ENCODE measurements around the gene SUN1. TPM values are rescaled to one million over a fixed set of nuclear protein-coding genes. Genes with fewer than 3 reads are reported as not detected.

The SUN1 gene
- total RNA-seq, 4 donors from 2014 or later, result 78.0 to 113 (median 105) TPM

GRCh38 chr7:815284-816216 is 16.7 kb upstream of the SUN1 start:
- no peaks in the 10 kb centered on the region for H3K9me3 ChIP-seq
- peaks cover 35 to 85% (median 41%) of the 10 kb centered on the region in 3 donors for H3K4me1 ChIP-seq
- no peak for DNase-seq
- peak overlapping the region; percentile 70 to 95 (median 91) for H3K4me3 ChIP-seq
- no peaks in the 10 kb centered on the region for H3K36me3 ChIP-seq
- no peaks in the 10 kb centered on the region for H3K27me3 ChIP-seq
- 33 to 41% methylated on average over 24 to 26 of the region's 56 CpGs for WGBS, 2 donors
- TF ChIP-seq POLR2A (IDR thresholded peaks at IDR 0.05), result no peak
- TF ChIP-seq, protein P1, sequence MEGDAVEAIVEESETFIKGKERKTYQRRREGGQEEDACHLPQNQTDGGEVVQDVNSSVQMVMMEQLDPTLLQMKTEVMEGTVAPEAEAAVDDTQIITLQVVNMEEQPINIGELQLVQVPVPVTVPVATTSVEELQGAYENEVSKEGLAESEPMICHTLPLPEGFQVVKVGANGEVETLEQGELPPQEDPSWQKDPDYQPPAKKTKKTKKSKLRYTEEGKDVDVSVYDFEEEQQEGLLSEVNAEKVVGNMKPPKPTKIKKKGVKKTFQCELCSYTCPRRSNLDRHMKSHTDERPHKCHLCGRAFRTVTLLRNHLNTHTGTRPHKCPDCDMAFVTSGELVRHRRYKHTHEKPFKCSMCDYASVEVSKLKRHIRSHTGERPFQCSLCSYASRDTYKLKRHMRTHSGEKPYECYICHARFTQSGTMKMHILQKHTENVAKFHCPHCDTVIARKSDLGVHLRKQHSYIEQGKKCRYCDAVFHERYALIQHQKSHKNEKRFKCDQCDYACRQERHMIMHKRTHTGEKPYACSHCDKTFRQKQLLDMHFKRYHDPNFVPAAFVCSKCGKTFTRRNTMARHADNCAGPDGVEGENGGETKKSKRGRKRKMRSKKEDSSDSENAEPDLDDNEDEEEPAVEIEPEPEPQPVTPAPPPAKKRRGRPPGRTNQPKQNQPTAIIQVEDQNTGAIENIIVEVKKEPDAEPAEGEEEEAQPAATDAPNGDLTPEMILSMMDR (IDR thresholded peaks at IDR 0.05), result no peak
- H3K27ac ChIP-seq, result peak overlapping the region; percentile 95 to 98 (median 96)
- intact Hi-C loops (cut with DNase I), result no loop called here

GRCh38 chr7:816300-816750 is 16.0 kb upstream of the SUN1 start:
- WGBS, 2 donors, result no CpG with 5 or more reads among the region's 51 CpGs
- Histone ChIP-seq H3K27me3 (no peaks in the 10 kb centered on the region), H3K4me1 (peaks cover 34 to 90% (median 42%) of the 10 kb centered on the region in 3 donors), H3K4me3 (peak overlapping the region; percentile 70 to 95 (median 91)), H3K27ac (peak overlapping the region; percentile 95 to 98 (median 96)), H3K36me3 (no peaks in the 10 kb centered on the region), H3K9me3 (no peaks in the 10 kb centered on the region)
- intact Hi-C loops (cut with DNase I), result no loop called here
- peak; percentile 89 for DNase-seq
- peak in 2 of 4 donors; percentile 53 to 87 for TF ChIP-seq POLR2A (IDR thresholded peaks at IDR 0.05)
- TF ChIP-seq, protein P1 (IDR thresholded peaks at IDR 0.05), result no peak

DNA sequence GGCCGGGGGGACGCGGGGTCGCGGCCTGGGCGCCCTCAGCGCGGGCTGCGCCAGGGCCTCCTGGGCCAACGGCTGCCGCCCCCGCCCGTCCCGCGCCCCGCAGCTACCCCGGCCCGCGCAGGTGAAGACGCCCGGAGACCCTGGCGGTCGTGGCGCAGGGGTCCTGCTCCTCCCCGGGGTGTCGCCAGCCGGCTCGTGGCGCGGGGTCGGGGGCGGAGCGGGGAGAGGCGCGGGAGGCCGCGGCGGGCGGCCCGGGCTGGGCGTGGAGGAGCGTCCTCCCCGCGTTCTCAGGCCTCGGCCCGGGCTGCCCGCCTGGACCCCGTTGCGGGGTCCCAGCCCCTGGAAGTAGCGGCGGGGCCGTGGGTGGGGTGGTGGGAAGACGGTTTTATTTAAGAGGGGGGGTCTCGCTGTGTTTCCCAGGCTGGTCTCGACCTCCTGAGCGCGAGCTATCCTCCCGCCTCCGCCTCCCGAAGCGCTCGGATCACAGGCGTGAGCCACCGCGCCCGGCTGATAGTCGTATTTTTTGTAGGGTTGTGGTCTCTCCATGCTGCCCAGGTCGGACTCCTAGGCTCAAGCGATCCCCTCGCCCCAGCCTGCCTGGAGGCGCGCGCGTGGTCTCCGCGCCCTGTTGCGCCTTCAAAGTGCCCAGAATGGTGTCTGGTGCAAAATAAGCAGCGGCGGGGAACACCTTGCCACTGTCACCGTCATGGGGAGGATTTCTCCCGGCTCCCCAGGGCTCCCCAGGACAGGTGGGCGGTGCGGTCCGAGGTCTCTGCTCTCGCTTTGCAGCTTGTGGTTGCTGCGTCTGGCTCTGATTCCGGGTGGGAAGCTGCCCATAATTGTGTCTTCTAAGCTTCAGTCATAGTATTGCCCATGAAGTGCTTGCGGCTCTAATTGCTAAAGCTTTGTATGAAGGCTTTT is 15.3 kb upstream of the SUN1 start:
- DNase-seq, result no peak
- TF ChIP-seq POLR2A (IDR thresholded peaks at IDR 0.05), result no peak
- TF ChIP-seq, protein P1 (IDR thresholded peaks at IDR 0.05), result no peak
- Histone ChIP-seq H3K4me1 (peaks cover 27 to 90% (median 41%) of the 10 kb centered on the region in 3 donors), H3K36me3 (no peaks in the 10 kb centered on the region), H3K4me3 (peak overlapping the region; percentile 70 to 95 (median 91)), H3K27me3 (no peaks in the 10 kb centered on the region), H3K9me3 (no peaks in the 10 kb centered on the region), H3K27ac (peak overlapping the region; percentile 94 to 98 (median 96))
- WGBS, 2 donors, result 0 to 17% methylated on average over 1 to 16 of the region's 88 CpGs
- intact Hi-C loops (cut with DNase I), result no loop called here

GRCh38 chr7:818031-818699 is 14.1 kb upstream of the SUN1 start:
- 76 to 80% methylated on average over 7 of the region's 8 CpGs for WGBS, 2 donors
- H3K4me1 ChIP-seq, result peaks cover 16 to 90% (median 39%) of the 10 kb centered on the region in 3 donors

More at GRCh38 chr7:818031-818699, 14.1 kb upstream of the SUN1 start:
- H3K36me3 ChIP-seq, result peaks cover 0 to 6% (median 0%) of the 10 kb centered on the region in 3 donors
- peak overlapping the region in 2 of 4 donors; percentile 94 to 95 for H3K27ac ChIP-seq
- DNase-seq, result no peak
- H3K9me3 ChIP-seq, result no peaks in the 10 kb centered on the region
- peak overlapping the region in 2 of 4 donors; percentile 87 to 95 for H3K4me3 ChIP-seq
- TF ChIP-seq, protein P1 (IDR thresholded peaks at IDR 0.05), result peak in 4 of 6 experiments; percentile 33 to 52 (median 41)
- TF ChIP-seq POLR2A (IDR thresholded peaks at IDR 0.05), result no peak
- intact Hi-C loops (cut with DNase I), result no loop called here
- no peaks in the 10 kb centered on the region for H3K27me3 ChIP-seq
